B cell (primary cell): Measurements from ENCODE around the gene STON2. TPM values are rescaled to one million over a fixed set of nuclear protein-coding genes. Genes with fewer than 3 reads are reported as not detected.

Source experiments
- ATAC-seq: fragments of 200-7000 bp; cut with Tn5 transposase; one replicate; pipeline ENCODE4 v1.10.0; 2021; ENCODE audit warnings: low read depth, mild to moderate bottlenecking, moderate number of reproducible peaks, moderate library complexity
- CTCF ChIA-PET: fragments of 350-600 bp; sonication (Branson Sonifier 250); formaldehyde crosslinking; loops from one replicate; lab custom pipeline; 2021; ENCODE audit warnings: antibody characterized with exemption, inconsistent platforms; lab: Charles Lee
- POLR2A ChIA-PET: fragments of 350-600 bp; sonication (Branson Sonifier 250); formaldehyde crosslinking; loops from one replicate; lab custom pipeline; 2021; ENCODE audit warnings: antibody characterized with exemption; lab: Charles Lee
- DNase-seq: peaks from one replicate; pipeline ENCODE4 v3.0.0; 2013
- H2AFZ ChIP-seq: 2 replicates; pipeline ENCODE4 v1.6.1; 2012; ENCODE audit warnings: mild to moderate bottlenecking, low read depth, low read length; ENCODE audit not compliant: insufficient read depth, poor library complexity, severe bottlenecking
- H3K27ac ChIP-seq, 2 donors: 1 replicate in 1 of 2; 2 replicates in 1 of 2; pipeline ENCODE4 v1.5.1; 2012 to 2013; ENCODE audit warnings: low read length in 2 of 2, mild to moderate bottlenecking in 2 of 2, moderate library complexity in 1 of 2
- H3K27me3 ChIP-seq, 4 experiments: fragments of 200-600 bp in 1 of 4; sonication (generic) in 1 of 4; replicated peaks in 1 of 4; 1 replicate in 2 of 4; 2 replicates in 2 of 4; pipeline versions ENCODE4 v1.6.1 to v1.7.0; 2013 to 2016; ENCODE audit warnings: low read length in 3 of 4, mild to moderate bottlenecking in 2 of 4, mixed read lengths in 1 of 4, moderate library complexity in 1 of 4; ENCODE audit not compliant: insufficient read depth in 4 of 4, control insufficient read depth in 3 of 4; ENCODE audit errors: control extremely low read depth in 1 of 4
- H3K36me3 ChIP-seq, 2 experiments: replicated peaks in 1 of 2; 1 replicate in 1 of 2; 2 replicates in 1 of 2; pipeline versions ENCODE4 v1.6.1 to v1.7.1; 2013; ENCODE audit warnings: low read length in 1 of 2; ENCODE audit not compliant: insufficient read depth in 2 of 2, control insufficient read depth in 1 of 2; ENCODE audit errors: control extremely low read depth in 1 of 2, extremely low read depth in 1 of 2
- H3K4me1 ChIP-seq, 2 donors: fragments of 200-600 bp in 1 of 2; sonication (generic) in 1 of 2; 1 replicate in 1 of 2; 2 replicates in 1 of 2; pipeline versions ENCODE4 v1.5.1 to v1.6.1; 2013 to 2017; ENCODE audit warnings: low read length in 2 of 2; ENCODE audit not compliant: control insufficient read depth in 2 of 2, insufficient read depth in 2 of 2
- H3K4me2 ChIP-seq: replicated peaks from 2 replicates; pipeline ENCODE3; 2012; ENCODE audit warnings: mild to moderate bottlenecking, low read depth, low read length; ENCODE audit not compliant: poor library complexity, severe bottlenecking
- H3K4me3 ChIP-seq, 5 experiments: fragments of 200-600 bp in 1 of 5; sonication (generic) in 1 of 5; 1 replicate in 3 of 5; 2 replicates in 2 of 5; pipeline versions ENCODE4 v1.5.1 to v1.7.0; 2011 to 2016; ENCODE audit warnings: low read length in 4 of 5, mild to moderate bottlenecking in 4 of 5, low read depth in 2 of 5, control low read depth in 1 of 5, moderate library complexity in 1 of 5; ENCODE audit not compliant: insufficient read depth in 1 of 5; ENCODE audit errors: control extremely low read depth in 1 of 5, extremely low read depth in 1 of 5
- H3K79me2 ChIP-seq: fragments of 200-600 bp; sonication (generic); one replicate; pipeline ENCODE4 v1.6.0; 2016; ENCODE audit warnings: low read length; ENCODE audit not compliant: control insufficient read depth, insufficient read depth
- H3K9ac ChIP-seq: fragments of 200-600 bp; sonication (generic); 2 replicates; pipeline ENCODE4 v1.6.1; 2017; ENCODE audit warnings: mild to moderate bottlenecking, low read length, moderate library complexity
- H3K9me3 ChIP-seq, 3 donors: one replicate each; pipeline versions ENCODE4 v1.6.1 to v1.7.1; 2013; ENCODE audit warnings: low read length in 2 of 3; ENCODE audit not compliant: control insufficient read depth in 2 of 3, insufficient read depth in 1 of 3; ENCODE audit errors: control extremely low read depth in 1 of 3
- H4K20me1 ChIP-seq: 2 replicates; pipeline ENCODE4 v1.6.0; 2012; ENCODE audit warnings: mild to moderate bottlenecking, low read length; ENCODE audit not compliant: insufficient read depth, control insufficient read depth, poor library complexity, severe bottlenecking
- H3K27ac Mint-ChIP-seq: one replicate; pipeline ENCODE4 v1.8.0; 2021; ENCODE audit warnings: mixed read lengths
- H3K27me3 Mint-ChIP-seq: one replicate; pipeline ENCODE4 v1.8.0; 2021; ENCODE audit warnings: mixed read lengths
- H3K4me1 Mint-ChIP-seq: one replicate; pipeline ENCODE4 v1.8.0; 2021; ENCODE audit warnings: mixed read lengths
- H3K4me3 Mint-ChIP-seq: one replicate; pipeline ENCODE4 v1.8.0; 2021; ENCODE audit warnings: mixed read lengths
- H3K9me3 Mint-ChIP-seq: one replicate; pipeline ENCODE4 v1.8.0; 2022; ENCODE audit warnings: mixed read lengths; ENCODE audit not compliant: insufficient read depth
- EZH2 ChIP-seq: IDR thresholded peaks from 2 replicates; pipeline ENCODE4 v1.6.1; 2012; ENCODE audit warnings: borderline replicate concordance, low read depth, mild to moderate bottlenecking, moderate library complexity, low read length; ENCODE audit not compliant: insufficient read depth, poor library complexity, severe bottlenecking
- WGBS: methylation state at CpG from one replicate; pipeline ENCODE4 v1.1.5; 2013; ENCODE audit warnings: missing lambda C conversion rate; ENCODE audit not compliant: insufficient coverage; 5-methylcytosine and 5-hydroxymethylcytosine counted together
- intact Hi-C: fragments of 100-400 bp; cut with micrococcal nuclease; formaldehyde crosslinking; loops from one replicate; pipeline ENCODE4 v1.10.0; 2022
- polyA plus RNA-seq: library from polyadenylated mRNA; depleted of rRNA; stranded (reverse); fragments of >200 nt; gene quantifications from 2 replicates; pipeline ENCODE4 v1.2.3, GENCODE V29; 2012
- total RNA-seq, 2 donors: library from RNA; stranded (reverse); fragments of 120-200 nt in 1 of 2; gene quantifications; 1 replicate in 1 of 2; 2 replicates in 1 of 2; pipeline versions ENCODE4 v1.2.3 to v1.2.4, GENCODE V29; 2013 to 2022
- TF ChIP-seq, protein P1 (sequence below): fragments of 200-600 bp; IDR thresholded peaks from one replicate; pipeline ENCODE4 v1.8.0; 2022; ENCODE audit warnings: antibody characterized with exemption, mild to moderate bottlenecking

The STON2 gene
- total and polyA plus RNA-seq, 2 donors (not counting 1 experiment from before 2014, with no cell fraction given), result 0.03 TPM; not detected in 1

DNA sequence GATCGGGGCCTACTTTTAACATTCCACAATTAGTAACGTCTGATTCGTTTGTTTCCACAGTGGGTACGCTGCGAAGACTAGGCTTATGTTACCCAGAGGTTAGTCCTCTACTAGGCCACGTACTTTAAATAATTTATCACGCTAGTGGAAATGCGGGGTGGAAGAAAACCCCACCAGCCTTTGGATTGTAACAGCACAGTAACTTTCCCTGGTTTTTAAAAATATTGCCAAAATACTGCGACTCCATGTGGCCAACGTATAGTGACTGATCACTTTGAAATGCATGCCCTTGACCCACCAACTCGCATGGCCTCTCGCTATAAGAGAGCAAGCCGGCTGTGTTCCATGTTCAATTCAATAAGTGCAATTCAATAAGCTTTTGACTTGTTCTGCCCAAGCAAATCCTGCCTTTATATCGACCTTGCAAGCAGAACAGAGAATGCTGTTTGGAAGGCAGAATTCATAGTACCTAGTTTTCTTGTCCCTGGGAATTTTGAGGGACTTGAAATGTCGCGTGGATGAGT, 178.5 kb downstream of the STON2 start:
- WGBS, result 57% methylated on average over 12 of the region's 16 CpGs
- H3K4me1 Mint-ChIP-seq, result peaks cover 30% of the 10 kb centered on the region
- H3K9me3 Mint-ChIP-seq, result no peaks in the 10 kb centered on the region
- H3K27ac Mint-ChIP-seq, result peak overlapping the region; percentile 100
- H4K20me1 ChIP-seq, result no peaks in the 10 kb centered on the region
- peak overlapping the region; percentile 97 to 99 for H3K27ac ChIP-seq
- ChIA-PET CTCF (interaction anchor here (1.5 to 1.6 kb wide), 2 partner anchors 224 to 234 kb away, joined by 3 to 9 read pairs; no protein-coding TSS in a partner anchor), POLR2A (interaction anchor here (0.7 to 1.6 kb wide), 6 partner anchors 10 to 312 kb away, joined by 3 to 10 read pairs (median 4); partner anchors contain the start of gene SEL1L)
- H2AFZ ChIP-seq, result peak overlapping the region; percentile 90
- H3K79me2 ChIP-seq, result peaks cover 33% of the 10 kb centered on the region
- peaks cover 13 to 16% of the 10 kb centered on the region in 2 donors for H3K4me1 ChIP-seq
- peaks cover 0 to 2% of the 10 kb centered on the region in 2 experiments for H3K36me3 ChIP-seq
- H3K27me3 ChIP-seq, result no peaks in the 10 kb centered on the region
- ATAC-seq (no peak), DNase-seq (no peak)
- intact Hi-C loops, result no loop called here
- no peaks in the 10 kb centered on the region for H3K9me3 ChIP-seq
- H3K4me3 Mint-ChIP-seq, result peak overlapping the region; percentile 93
- peak overlapping the region; percentile 66 for H3K4me2 ChIP-seq
- peak overlapping the region; percentile 79 to 96 (median 89) for H3K4me3 ChIP-seq
- TF ChIP-seq, protein P1, sequence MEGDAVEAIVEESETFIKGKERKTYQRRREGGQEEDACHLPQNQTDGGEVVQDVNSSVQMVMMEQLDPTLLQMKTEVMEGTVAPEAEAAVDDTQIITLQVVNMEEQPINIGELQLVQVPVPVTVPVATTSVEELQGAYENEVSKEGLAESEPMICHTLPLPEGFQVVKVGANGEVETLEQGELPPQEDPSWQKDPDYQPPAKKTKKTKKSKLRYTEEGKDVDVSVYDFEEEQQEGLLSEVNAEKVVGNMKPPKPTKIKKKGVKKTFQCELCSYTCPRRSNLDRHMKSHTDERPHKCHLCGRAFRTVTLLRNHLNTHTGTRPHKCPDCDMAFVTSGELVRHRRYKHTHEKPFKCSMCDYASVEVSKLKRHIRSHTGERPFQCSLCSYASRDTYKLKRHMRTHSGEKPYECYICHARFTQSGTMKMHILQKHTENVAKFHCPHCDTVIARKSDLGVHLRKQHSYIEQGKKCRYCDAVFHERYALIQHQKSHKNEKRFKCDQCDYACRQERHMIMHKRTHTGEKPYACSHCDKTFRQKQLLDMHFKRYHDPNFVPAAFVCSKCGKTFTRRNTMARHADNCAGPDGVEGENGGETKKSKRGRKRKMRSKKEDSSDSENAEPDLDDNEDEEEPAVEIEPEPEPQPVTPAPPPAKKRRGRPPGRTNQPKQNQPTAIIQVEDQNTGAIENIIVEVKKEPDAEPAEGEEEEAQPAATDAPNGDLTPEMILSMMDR, result no peak
- no peak for TF ChIP-seq EZH2
- H3K9ac ChIP-seq, result peak overlapping the region; percentile 91
- no peaks in the 10 kb centered on the region for H3K27me3 Mint-ChIP-seq
